HG03378 (cell line): ENCODE measurements around the gene AKT2.
"Not testable (repeated sequence)": the region's sequence is repeated elsewhere in the genome, so short reads cannot be mapped to it uniquely, and the experiment has no call there.

ENCODE experiments used
- ATAC-seq: cut with Tn5 transposase; IDR thresholded peaks from one replicate; pipeline ENCODE4 v1.9.1; 2021; ENCODE audit warnings: mild to moderate bottlenecking, moderate library complexity; ENCODE audit not compliant: unreplicated experiment

AKT2 gene

DNA sequence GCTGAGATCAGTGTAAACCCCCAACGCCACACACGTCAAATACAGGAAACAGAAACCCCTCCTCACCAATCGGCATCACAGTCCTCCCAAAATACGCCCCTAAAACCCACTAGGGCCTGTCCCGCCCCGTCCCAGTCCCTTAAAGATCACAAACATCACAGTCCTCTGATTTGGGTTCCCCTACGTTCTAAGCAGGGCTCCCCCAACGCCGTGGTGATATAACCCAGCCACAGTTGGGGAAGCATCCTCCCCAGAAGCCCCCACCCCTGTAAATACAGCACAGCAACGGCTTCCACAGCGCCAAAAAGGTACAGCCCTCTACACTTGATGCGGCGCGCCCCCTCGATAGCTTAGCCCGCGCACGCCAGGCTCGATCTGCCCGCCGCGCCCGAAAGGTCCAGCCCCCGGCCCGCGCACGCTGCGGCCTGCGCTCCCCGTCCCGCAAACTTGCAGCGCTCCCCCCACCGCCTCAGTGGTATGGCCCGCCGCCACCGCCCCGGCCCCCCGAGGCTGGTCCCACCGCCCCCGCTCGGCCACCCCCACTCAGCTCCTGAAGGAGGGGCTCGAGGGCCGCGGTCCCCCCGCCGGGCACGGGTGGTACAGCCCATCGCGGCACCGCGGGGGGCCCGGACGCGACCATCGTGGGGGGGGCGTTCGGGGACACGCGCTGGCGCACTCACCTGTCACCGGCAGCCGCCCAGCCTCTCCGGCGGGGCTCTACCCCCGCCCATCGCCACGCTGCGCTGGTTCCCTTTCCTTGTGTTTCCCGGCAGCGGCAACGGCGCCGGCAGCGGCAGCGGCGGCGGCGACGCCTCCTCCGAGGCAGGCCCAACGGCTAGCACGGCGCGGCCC is at the start of gene AKT2:
AKT2 (minus strand) TSS at position 845 of the 852 bp plus-strand sequence. CDS start 20,078 bp downstream, outside the sequence.
- no peak for ATAC-seq

DNA sequence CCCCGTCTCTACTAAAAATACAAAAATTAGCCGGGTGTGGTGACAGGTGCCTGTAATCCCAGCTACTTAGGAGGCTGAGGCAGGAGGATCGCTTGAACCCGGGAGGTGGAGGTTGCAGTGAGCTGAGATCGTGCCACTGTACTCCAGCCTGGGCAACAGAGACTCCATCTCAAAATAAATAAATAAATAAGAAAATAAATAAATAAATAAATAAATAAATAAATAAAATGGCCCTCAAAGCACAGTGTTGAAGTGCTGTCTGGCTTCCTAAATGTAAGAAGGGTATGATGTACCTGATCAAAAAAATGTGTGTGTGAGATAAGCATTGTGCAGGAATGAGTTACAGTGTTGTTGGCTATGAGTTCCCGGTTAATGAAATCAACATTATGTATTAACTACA is 47.9 kb upstream of the AKT2 start:
- not testable (repeated sequence) for ATAC-seq

DNA sequence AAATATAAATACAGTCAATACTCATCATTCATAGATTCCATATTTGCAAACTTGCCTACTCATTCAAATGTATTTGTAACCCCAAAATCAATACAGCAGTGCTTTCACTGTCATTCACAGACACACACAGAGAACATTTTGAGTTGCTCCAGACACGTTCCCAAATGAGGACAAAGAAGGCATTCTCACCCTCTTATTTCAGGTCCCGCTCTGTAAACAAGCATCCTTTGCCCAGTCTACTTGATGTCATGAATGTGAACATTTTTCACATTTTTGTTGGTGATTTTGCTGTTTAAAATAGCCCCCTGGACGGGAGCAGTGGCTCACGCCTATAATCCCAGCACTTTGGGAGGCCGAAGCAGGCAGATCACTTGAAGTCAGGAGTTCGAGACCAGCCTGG is 47.5 kb upstream of the AKT2 start:
- no peak for ATAC-seq

DNA sequence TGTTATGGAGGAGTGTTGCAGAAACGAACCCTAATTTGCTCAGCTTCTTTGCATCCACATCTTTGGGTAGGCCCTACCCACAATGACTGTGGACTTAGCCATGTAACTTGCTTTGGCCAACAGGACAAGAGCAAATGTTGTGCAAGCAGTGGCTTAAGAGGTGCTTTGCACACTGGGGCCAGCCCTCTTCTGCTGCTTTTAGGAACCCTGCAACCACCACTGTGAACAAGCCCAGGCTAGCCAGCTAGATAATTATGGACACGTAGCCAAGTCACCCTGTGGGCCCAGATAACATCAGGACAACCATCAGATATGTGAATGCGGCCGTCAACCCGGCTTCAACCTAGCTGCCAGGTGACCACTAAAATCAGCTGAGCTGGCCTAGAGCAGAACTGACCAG is 45.9 kb upstream of the AKT2 start:
- no peak for ATAC-seq

DNA sequence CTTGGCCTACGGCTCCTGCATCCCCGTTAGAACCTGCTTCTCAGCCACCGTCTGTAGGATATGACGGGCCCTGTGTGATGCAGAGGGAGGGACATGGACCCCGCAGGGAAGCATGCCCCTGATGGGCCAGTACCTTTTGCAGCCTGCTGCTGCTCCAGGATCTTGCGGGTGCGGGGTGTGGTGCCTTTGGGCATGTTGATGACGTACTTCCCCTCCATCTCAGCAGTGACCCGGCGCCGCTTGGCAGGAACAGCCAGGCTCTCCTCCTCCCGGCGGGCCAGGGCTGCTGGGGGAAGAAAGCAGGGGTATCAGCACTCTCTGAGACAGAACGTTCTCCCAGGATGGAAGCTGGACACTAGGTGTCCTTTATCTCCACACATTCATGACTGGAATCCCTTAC is 41.1 kb upstream of the AKT2 start:
- ATAC-seq, result no peak

DNA sequence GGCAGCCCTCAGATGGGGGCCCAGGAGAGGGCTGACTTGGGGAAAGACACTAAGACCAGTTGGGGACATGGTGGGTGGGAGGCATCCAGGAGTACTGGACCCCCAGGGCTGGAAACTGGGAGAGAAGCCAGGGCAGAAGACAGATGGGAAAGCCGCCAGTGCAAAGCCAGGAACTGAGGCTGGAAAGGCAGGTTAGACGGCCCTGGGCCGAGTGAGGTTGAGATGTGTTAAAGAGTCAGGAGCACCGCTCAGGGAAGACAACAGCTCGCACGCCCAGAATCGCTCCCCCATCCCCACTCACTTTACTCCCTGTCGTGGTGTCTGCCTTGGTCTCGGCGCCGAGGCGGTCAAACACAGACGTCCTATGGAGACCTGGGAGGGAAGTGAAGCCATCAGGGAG is 38.6 kb upstream of the AKT2 start:
- no peak for ATAC-seq

DNA sequence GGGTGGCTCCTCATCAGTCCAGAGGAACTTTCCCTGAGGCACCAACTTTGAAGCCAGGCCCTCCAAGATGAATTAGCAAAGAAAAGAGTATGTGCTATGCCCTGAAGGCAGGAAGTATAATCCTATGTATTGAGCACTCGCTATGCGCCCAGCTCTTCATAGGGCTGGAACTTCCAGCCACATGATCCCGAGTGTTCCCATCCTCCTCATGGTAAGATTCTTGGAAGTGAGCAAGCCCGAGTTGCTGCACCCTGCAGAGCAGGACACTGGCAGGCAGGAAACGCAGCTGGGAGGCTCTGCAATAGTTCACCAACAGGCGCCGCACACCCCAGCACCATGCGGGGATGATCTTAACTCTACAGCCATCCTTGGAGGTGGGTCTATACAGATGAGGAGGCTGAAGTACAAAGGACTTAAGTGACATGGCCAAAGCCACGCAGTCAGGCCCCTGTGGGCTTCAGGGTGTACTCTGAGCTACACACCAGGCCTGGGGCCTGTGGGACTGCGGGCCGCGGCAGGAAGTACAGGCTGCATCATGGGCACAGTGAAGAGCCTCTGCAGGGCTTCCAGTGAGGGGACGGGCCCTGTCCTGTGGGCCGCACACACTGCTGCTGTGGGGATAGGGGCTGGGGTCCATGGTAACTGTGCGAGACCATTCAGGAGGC is 37.9 kb upstream of the AKT2 start:
- no peak for ATAC-seq

DNA sequence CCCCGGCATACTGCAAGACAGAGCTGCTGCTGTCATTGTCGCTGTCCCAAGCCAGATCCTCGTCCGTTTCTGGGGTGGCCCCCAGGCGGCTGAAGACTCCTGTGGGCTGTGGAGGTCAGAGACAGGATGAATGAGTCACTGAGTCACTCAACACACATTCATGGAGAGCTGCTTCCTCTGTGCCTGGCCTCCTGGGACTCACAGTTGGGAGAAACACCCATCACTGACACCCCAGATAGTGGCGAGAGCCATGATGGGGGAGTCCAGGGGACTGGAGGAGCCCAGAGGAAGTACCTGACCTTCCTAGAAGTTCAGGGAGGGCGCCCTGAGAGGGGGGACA is 37.1 kb upstream of the AKT2 start:
- ATAC-seq, result no peak

DNA sequence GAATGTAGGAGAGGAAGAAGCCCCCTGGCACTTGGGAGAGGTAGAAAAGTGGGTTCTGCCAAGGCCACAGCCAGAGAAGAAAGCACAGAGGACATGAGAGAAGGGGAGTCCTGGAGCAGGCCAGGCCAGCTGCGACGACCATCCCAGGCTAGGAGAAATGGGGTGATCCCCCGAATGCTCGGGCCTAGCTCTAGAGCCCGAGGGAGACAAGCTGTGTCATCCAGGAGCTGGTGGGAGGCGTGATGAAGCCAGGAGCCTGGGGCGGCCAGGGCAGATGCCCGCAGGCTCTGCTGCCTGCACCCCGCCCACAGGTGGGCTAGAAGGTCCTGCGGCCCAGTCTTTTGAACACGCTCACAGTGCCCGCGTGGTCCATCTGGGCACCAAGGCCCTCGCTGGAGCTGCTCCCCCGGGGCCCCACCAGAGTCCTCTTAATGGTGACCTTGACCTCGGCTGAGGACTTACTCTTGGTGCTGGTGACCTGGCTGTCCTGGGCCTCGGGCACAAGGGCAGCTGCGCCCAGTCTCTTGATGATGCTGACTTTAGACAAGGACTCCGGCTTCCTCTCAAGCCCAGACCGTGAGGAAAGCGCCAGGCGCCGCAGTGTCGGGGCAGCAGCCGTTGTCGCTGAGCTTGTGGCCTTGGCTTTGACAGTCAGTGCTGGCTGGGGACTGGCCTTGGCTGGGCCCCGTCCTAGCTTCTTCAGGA is 36.6 kb upstream of the AKT2 start:
- no peak for ATAC-seq

DNA sequence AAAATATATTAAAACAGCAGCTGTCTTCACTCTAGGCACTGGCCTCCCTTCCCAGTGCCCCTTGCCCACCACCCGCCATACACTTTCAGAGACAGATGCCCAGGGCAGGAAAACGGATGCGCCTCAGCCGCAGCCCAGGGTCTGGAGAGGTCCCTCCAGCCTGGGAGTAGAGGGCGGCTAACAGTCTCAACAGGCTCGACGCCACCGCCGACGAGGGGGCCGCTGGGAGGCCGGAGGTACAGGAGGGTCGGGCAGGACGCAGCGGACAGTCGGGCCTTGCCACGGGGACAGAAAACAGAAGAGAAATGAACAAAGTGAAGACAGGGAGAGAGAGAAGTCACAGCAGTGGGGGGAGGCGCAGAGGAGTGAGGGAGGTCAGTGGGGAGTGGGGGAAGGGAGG is 35.9 kb upstream of the AKT2 start:
- no peak for ATAC-seq

DNA sequence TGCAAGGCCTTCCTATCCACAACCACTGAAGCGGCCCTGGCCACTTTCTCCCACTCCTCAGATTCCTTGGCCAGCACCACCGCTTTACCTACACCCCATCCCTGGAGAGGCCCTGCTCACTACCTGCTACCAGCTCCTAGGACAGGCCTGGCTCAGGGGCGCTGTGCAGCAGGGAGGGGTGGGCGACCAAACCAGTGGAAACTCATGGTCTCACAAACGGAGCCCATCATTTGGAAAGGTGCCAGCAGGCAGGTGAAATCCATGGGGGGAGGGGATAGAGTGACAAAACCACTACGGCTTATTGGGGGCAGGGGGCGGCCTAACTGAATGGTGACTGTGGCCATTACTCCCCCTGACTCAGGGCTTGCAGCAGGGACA is 35.4 kb upstream of the AKT2 start:
- ATAC-seq, result no peak

DNA sequence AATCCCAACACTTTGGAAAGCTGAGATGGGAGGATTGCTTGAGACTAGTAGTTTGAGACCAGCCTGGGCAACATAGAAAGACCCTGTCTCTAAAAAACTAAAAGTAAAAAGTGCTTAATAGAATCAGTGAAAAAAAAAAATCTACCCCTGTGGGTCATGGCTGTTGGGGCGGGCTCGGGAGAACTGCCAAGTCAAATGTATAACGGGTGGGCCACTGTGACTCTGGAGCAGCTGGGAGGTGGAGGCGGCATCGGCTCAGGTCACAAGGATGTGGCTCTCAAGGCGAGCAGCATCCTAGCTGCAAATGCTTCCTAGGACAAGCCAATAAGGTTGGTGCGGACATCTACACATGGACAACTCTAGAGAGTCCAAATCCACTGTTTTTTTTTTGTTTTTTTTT is 32.2 kb upstream of the AKT2 start:
- no peak for ATAC-seq

DNA sequence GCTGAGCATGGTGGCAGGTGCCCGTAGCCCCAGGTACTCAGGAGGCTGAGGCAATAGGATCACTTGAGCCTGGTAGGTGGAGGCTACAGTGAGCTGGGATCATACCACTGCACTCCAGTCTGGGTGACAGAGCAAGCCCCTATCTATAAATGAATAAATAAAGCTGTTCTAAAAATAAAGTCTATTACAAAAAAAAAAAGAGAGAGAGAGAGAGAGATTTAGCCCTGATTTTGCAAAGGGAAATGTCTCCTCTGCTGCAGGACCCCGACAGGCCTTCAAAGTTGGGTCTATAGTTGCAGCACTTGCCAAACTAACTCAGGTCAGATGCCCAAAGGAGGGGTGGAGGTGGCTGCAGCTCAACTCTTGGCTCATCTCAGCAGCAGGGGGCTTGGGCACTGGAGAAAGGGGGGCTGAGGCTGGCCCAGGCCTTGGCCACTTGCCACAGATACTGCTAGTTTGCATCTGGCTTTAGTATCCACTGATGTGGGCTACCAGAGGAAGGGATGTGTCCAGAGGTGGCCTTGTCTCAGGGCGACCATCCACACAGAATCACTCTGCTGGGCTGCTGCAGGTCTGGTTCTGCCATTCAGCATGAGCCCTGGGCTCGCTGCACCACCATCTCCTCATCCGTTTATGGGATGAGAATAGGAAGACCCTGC is 30.8 kb upstream of the AKT2 start:
- ATAC-seq, result no peak

DNA sequence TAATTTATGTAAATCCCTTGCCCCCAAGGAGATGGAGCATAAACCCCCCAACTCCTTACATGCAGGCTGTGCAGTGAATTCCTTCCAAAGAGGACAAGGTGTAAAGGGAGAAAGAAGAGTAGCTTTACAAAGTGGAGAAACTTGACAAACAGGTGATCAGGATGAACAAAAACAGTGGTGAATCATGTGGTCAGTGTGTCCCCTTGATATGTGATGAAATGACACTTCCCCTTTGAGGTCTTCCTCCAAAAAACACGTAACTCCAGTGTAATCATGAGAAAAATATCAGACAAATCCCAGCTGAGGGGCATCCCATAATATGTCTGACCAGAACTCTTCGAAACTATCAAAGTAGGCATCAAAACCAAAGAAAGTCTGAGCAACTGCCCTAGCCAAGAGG is 29.5 kb upstream of the AKT2 start:
- no peak for ATAC-seq

DNA sequence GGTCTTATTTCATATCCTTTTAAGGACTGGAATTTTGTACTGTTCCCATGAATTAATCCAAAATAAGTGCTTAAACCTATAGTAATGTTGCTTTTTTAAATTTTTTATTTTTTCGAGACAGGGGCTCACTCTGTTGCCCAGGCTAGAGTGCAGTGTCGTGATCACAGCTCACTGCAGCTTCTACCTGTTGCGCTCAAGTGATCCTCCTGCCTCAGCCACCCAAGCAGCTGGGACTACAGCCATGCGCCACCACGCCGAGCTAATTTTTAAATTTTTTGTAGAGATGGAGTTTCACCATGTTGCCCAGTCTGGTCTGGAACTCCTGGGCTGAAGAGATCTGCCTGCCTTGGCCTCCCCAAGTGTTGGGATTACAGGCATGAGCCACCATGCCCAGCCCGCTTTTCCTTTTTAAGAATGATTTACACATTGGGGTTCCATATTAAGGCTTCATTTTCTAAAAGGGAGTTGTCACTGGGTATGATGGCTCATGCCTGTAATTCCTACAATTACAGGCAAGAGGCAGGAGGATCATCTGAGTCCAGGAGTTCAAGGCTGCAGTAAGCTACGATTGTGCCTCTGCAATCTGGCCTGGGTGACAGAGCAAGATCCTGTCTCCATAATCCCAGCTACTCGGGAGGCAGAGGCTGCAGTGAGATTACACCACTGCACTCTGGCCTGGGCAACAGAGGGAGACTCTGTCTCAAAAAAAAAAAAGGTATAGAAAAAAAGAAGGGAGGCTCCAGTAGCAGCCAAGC is 28.3 kb upstream of the AKT2 start:
- no peak for ATAC-seq

DNA sequence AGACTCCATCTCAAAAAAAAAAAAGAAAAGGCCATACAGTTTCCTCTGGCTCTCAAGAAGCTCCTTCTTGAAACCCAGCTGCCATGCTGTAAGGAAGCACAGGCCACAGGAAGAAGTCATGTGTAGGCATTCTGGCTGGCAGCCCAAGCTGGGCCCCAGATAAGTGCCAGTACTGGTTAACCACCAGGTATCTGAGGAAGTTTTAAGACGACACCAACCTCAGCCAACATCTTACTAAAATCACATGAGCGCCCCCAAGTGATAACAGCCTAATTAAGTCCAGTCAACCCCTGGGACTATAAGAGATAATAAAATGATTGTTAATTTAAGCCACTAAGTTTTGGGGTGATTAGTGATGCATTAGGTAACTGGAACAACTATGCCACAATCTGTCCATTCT is 27.4 kb upstream of the AKT2 start:
- ATAC-seq, result no peak

DNA sequence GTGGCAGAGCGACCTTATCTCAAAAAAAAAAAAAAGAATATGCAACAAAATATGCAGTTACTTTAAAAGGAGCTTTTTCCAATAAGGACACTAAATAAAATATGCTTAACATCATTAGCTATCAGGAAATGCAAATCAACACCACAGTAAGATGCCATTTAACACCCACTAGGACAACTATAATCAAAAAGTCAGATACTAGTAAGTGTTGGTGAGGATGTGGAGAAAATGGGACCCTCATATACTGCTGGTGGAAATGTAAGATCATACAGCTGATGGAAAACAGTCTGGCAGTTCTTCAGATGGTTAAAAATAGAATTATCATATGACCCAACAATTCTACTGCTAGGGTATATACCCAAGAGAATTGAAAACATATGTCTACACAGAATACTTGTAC is 24.5 kb upstream of the AKT2 start:
- no peak for ATAC-seq

DNA sequence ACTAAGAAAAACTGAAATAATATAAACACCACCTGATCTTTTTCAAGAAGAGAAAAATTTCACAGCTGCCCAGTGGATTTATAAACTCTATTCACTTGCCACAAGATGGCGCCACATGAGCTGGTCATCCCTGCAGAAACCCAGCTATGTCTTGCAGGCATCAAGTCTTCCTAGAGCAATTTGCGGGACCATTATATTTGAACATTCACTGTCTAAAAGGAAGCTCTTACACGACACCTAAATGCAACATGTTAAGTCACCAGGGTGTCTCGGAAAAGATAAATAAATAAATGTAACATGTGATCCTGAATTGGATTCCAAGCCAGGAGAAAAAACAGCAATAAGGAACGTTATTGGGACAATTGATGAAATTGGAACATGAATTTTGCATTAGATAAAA is 20.3 kb upstream of the AKT2 start:
- ATAC-seq, result no peak

DNA sequence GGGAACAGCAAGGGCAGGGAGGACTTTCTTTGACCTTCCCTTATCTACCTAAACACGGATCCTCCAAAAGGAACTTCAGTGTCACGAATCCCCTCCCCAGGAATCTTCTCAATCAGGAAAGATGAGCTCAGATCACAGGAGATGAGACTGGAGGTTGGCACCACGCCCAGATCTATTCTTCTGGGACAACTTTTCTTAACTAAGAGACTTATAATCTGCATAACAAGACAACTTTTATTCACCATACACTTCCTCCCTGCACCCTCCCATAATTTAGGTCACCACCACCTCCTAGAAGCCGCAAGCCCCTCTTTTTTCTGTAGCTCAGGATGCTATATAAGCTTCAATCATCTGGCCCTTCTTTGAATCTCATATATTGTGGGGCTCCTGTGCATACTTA is 19.2 kb upstream of the AKT2 start:
- no peak for ATAC-seq

DNA sequence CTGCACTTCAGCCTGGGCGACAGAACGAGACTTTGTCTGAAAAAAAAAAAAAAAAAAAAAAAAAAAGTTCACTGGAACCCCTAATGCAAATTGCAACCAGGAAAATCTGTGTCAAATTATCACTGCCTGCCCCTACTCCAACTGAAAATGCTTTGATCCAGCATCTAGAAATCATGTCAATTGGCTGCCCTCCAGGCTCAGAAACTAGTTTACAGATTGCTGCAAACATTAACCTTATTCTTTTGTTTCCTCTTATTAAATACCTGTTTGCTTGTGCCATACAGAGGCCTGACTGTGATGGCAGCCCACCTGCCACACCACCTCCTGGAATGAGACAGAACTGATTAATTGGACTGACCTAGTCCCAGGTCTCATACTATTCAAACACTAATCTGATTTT is 18.6 kb upstream of the AKT2 start:
- no peak for ATAC-seq
